ENCODE results near the gene NTN1.

The NTN1 gene

DNA sequence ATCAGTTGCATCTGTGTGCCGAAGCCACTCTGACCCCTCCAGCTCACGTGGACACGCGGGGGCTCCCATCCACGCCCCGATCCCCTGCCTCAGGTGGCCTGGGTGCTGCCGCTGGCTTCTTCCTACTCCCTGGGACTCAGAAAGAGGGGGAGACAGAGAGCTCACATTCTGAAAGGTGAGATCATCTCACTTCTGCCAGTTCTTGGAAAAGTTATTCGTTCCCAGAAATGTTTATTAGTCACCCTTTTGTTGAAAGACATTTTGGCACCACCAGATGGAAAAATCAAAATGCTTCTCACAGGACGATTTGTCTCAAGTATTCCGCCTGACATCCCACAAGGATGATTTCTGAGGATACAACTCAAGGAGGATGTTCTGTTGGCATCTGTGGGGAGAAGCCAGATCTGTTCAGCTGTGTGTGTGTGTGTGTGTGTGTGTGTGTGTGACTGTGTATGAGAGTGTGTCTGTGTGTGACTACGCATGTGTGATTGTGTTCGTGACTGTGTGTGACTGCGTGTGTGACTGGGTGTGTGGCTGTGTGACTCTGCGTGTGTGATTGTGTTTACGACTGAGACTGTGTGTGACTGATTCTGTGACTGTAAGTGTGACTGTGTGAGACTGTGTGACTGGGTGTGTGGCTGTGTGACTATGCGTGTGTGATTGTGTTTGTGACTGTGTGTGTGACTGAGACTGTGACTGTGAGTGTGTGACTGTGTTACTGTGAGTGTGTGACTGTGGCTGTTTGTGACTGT lies 207.3 kb downstream of the NTN1 start:
- no peak for TF ChIP-seq CTCF (IDR thresholded peaks at IDR 0.05; ENCODE audit: low read depth, low read length)
- H3K27me3 ChIP-seq = no peaks in the 10 kb centered on the region
- no peaks in the 10 kb centered on the region for H3K4me1 ChIP-seq
- H3K9me3 ChIP-seq = no peaks in the 10 kb centered on the region
- DNase-seq = no peak
- H3K36me3 ChIP-seq = no peaks in the 10 kb centered on the region
- H3K4me3 ChIP-seq (ENCODE audit: low read depth, low read length) = no peak overlapping the region

- no peaks in the 10 kb centered on the region for H3K4me1 ChIP-seq
- no peak for DNase-seq
- H3K9me3 ChIP-seq = no peaks in the 10 kb centered on the region
- H3K36me3 ChIP-seq = no peaks in the 10 kb centered on the region
- no peak for TF ChIP-seq CTCF (IDR thresholded peaks at IDR 0.05; ENCODE audit: low read depth, low read length)
- no peak overlapping the region for H3K4me3 ChIP-seq (ENCODE audit: low read depth, low read length)
- H3K27me3 ChIP-seq = no peaks in the 10 kb centered on the region
Observed at GRCh38 chr17:9229160-9229825, 208.0 kb downstream of the NTN1 start.

DNA sequence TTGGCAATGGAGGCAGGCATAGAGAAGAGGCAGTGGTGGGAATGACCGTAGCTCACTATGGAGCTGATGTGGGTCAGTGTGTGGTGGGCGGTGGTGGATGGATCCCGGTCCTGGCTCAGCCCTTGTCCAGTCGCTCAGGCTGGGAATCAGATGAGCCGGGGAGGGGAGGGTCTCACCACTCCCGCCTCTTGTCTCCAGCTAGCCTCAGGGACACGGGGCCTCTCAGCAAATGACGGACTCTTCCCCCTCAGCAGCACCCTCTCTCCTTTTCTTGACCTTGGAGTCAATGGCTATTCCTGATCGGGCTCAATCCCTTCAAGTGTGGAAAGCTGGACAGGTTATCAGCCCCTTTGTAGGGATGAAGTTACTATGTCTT lies 208.5 kb downstream of the NTN1 start:
- Histone ChIP-seq H3K4me1 (no peaks in the 10 kb centered on the region), H3K4me3 (ENCODE audit: low read depth, low read length) (no peak overlapping the region), H3K36me3 (no peaks in the 10 kb centered on the region), H3K9me3 (no peaks in the 10 kb centered on the region), H3K27me3 (no peaks in the 10 kb centered on the region)
- TF ChIP-seq CTCF (IDR thresholded peaks at IDR 0.05; ENCODE audit: low read depth, low read length) = no peak
- DNase-seq = no peak

DNA sequence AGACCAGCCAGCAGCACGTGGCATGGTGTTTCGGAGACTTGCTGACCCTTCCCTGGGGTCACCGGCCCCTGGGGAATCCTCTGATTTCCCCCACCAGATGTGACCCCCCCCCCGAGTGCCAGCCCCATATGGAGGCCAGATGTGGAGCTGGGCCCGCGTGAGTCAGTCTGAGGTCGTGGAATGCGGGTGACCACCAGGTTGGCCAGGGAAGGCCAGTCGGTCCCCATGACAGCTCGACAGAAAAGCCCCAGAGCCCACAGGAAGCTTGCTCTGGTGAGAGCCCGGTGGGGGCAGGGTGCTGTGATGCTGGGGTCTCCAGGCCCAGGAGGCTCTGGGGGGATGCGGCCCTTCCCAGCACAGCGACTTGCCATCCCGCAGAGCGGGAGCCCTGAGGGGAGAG lies 209.0 kb downstream of the NTN1 start:
- Histone ChIP-seq H3K4me3 (ENCODE audit: low read depth, low read length) (no peak overlapping the region), H3K4me1 (no peaks in the 10 kb centered on the region), H3K36me3 (no peaks in the 10 kb centered on the region), H3K27me3 (no peaks in the 10 kb centered on the region), H3K9me3 (no peaks in the 10 kb centered on the region)
- DNase-seq = no peak
- no peak for TF ChIP-seq CTCF (IDR thresholded peaks at IDR 0.05; ENCODE audit: low read depth, low read length)

DNA sequence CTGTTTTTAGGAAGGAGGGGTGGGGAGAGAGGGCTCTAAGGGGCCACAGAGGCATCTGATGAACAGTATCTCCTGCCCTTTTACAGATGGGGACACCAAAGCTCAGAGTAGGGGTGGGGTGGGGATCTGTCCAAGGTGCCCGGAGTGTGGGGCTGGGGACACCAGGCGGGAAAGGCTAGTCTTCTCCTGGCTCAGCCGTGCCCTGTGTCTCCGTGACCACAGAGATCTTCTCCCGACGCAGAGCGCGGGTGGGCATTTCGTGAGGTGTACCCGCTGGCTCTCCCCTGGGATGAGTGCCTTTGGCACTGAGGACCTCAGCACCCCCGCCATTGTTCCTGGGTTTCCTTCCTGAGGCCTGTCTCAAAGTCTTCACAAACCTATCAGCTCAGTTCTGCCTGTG lies 209.6 kb downstream of the NTN1 start:
- H3K36me3 ChIP-seq = no peaks in the 10 kb centered on the region
- H3K27me3 ChIP-seq = no peaks in the 10 kb centered on the region
- H3K4me1 ChIP-seq = no peaks in the 10 kb centered on the region
- H3K9me3 ChIP-seq = no peaks in the 10 kb centered on the region
- no peak for TF ChIP-seq CTCF (IDR thresholded peaks at IDR 0.05; ENCODE audit: low read depth, low read length)
- H3K4me3 ChIP-seq (ENCODE audit: low read depth, low read length) = no peak overlapping the region
- DNase-seq = no peak

DNA sequence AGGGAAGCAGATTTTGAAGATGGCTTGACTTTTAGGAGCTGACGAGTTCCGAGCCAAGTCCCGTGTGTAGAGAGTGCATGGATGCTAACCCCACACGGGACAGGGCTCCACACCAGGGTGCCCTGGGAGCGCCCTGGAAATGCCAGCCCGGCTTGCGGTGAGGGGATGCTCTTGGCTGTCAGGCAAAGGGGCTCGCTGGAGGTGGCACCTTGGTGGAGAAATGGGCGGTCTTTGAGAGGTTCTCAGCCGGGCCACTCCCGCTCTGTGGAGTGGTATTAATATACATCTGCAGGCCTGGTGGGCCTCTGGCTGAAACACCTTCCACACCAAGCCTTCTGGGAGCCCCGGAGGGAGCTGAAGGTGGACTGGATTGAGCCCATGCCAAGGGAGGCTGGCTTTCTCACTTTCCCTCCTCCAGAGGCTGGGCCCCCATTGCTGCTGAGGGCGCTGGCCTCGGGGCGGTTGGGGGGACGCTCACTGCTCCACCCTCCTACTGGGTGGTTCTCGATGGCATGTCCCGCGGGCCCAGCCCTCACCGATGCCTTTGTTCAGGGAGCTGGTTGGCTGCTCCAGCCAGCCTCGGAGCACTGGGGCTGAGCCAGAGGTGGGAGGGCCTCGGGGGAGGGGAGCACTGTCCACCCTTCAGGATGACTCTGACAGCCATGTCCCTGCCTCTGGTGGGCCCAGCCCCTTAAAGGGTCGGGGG lies 210.3 kb downstream of the NTN1 start:
- no peak for DNase-seq
- TF ChIP-seq CTCF (IDR thresholded peaks at IDR 0.05; ENCODE audit: low read depth, low read length) = no peak
- H3K4me1 ChIP-seq = no peaks in the 10 kb centered on the region

More for the DNA sequence above, 210.3 kb downstream of the NTN1 start:
- Histone ChIP-seq H3K9me3 (no peaks in the 10 kb centered on the region), H3K27me3 (no peaks in the 10 kb centered on the region), H3K4me3 (ENCODE audit: low read depth, low read length) (no peak overlapping the region), H3K36me3 (no peaks in the 10 kb centered on the region)

Data from BE2C (cell line).